ENCODE measurements around the gene KANSL3.
"Not testable (repeated sequence)": the region's sequence is repeated elsewhere in the genome, so short reads cannot be mapped to it uniquely, and the experiment has no call there.

KANSL3 gene

GRCh38 chr2:96638144-96639121, at the start of gene KANSL3:
Gene KANSL3 (minus strand): TSS chr2:96638312. CDS start chr2:96637135, 1,177 bp downstream.
- DNase-seq = peak; percentile 95

- no peak for DNase-seq
Measured at GRCh38 chr2:96687266-96687665, 49.2 kb upstream of the KANSL3 start.

- no peak for DNase-seq
Measured at GRCh38 chr2:96685577-96686459, 47.7 kb upstream of the KANSL3 start.

GRCh38 chr2:96684883-96685576, 46.9 kb upstream of the KANSL3 start:
- DNase-seq = no peak

- no peak for DNase-seq
Measured at GRCh38 chr2:96683972-96684820, 46.1 kb upstream of the KANSL3 start.

GRCh38 chr2:96683307-96683706, 45.2 kb upstream of the KANSL3 start:
- DNase-seq = no peak

- DNase-seq = no peak
Measured at GRCh38 chr2:96681540-96681939, 43.4 kb upstream of the KANSL3 start.

GRCh38 chr2:96680561-96681141, 42.5 kb upstream of the KANSL3 start:
- DNase-seq = no peak

- DNase-seq = no peak
Measured at GRCh38 chr2:96679848-96680247, 41.7 kb upstream of the KANSL3 start.

- no peak for DNase-seq
Measured at GRCh38 chr2:96669539-96670215, 31.6 kb upstream of the KANSL3 start.

- no peak for DNase-seq
Measured at GRCh38 chr2:96668771-96669170, 30.7 kb upstream of the KANSL3 start.

GRCh38 chr2:96665717-96666116, 27.6 kb upstream of the KANSL3 start:
- not testable (repeated sequence) for DNase-seq

- peak; percentile 5 for DNase-seq
Measured at GRCh38 chr2:96665083-96665569, 27.0 kb upstream of the KANSL3 start.

GRCh38 chr2:96664366-96664925, 26.3 kb upstream of the KANSL3 start:
- DNase-seq = no peak

GRCh38 chr2:96663829-96664228, 25.7 kb upstream of the KANSL3 start:
- no peak for DNase-seq

- no peak for DNase-seq
Measured at GRCh38 chr2:96663177-96663576, 25.1 kb upstream of the KANSL3 start.

- no peak for DNase-seq
Measured at GRCh38 chr2:96662360-96662759, 24.2 kb upstream of the KANSL3 start.

- DNase-seq = no peak
Measured at GRCh38 chr2:96661324-96661723, 23.2 kb upstream of the KANSL3 start.

GRCh38 chr2:96656540-96656939, 18.4 kb upstream of the KANSL3 start:
- DNase-seq = peak; percentile 79

- peak; percentile 25 for DNase-seq
Measured at GRCh38 chr2:96655526-96655925, 17.4 kb upstream of the KANSL3 start.

Data from OCI-M1 (cell line).